ENCODE results near the gene EPHA1.

EPHA1 gene

DNA sequence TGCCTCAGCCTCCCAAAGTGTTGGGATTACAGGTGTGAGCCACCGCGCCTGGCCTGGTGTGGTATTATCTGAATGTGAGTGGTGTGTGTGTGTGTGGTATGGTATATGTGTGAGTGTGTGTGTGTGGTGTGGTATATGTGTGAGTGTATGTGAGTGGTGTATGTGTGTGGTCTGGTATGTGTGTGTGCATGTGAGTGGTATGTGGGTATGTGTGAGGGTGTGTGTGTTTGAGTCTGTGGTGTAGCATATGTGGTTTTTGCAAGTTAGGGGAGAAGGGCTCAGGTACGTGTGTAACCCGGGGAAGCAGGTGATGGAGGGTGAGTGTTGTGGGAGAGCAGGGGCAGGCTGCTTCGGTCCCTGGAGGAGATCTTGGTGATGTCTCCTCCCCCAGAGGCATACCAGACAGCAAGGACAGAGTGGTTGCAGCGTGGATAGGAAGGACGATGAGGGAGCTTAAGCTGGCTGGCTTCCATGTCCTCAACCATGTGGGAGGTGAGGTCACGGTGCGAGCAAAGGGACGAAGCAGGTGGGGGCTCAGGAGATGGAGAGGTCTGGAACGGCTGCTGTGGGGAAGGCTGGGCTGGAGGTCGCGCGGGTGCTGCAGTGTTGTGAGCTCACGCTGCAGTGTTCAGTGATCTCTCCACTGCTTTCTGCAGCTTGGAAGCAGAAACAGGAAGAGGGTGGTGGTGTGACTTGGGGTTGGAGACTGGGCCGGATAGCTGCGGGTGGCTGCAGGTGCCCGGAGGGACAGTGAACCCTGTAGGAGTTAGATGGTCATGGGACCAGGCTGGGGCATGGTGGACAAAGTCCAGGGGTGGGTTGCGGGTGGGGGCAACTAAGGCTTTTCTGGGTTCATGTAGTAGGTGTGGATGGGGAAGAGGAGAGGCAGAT, 22.5 kb downstream of the EPHA1 start:
- no peak overlapping the region for H3K27ac ChIP-seq
- no peak for TF ChIP-seq ZFX (IDR thresholded peaks at IDR 0.05; ENCODE audit: borderline replicate concordance)
- TF ChIP-seq, protein P1, sequence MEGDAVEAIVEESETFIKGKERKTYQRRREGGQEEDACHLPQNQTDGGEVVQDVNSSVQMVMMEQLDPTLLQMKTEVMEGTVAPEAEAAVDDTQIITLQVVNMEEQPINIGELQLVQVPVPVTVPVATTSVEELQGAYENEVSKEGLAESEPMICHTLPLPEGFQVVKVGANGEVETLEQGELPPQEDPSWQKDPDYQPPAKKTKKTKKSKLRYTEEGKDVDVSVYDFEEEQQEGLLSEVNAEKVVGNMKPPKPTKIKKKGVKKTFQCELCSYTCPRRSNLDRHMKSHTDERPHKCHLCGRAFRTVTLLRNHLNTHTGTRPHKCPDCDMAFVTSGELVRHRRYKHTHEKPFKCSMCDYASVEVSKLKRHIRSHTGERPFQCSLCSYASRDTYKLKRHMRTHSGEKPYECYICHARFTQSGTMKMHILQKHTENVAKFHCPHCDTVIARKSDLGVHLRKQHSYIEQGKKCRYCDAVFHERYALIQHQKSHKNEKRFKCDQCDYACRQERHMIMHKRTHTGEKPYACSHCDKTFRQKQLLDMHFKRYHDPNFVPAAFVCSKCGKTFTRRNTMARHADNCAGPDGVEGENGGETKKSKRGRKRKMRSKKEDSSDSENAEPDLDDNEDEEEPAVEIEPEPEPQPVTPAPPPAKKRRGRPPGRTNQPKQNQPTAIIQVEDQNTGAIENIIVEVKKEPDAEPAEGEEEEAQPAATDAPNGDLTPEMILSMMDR (IDR thresholded peaks at IDR 0.05) = no peak

DNA sequence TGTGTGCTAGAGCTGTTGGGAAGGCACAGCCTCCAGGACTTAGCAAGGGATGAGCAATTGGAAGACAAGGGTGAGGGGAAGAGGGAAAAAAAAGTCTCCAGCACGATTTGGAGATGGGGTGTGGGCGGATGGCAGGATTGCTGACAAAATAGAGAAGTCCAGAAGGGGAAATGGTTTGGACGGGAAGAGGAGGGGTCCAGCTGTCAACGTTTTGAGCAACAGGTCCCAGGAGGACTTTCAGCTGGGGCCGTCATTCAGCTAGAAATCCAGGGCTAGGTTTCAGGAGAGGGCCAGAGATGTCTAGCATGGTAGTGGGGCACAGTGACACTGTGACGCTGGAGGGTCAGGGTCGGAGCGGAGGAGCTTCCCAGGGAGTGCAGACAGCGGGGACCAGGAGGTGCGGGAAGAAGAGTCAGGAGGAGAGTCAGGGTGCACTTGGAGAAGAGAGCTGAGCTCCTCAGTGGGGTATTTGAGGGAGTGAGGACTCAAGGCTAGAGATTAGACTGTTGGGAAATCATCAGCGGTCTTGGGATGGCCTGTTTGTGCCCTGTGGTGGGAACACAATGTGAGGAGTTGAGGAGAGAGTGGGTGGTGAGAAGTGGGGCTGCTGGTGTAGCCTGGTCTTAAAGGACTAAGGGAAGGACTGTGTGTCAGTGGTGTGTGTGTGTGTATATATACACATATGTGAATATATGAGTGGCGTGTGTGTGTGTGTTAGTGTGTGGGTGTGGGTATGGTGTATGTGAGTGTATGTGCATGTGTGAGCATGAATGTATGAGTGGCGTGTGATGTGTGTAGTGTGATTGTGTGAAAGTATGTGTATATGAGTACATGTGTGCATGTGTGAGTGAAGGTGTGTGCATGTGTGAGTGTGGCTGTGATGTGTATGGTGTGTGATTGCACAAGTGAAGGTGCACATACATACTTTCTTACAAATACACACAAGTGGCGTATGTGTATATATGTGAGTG, 23.7 kb downstream of the EPHA1 start:
- TF ChIP-seq ZFX (IDR thresholded peaks at IDR 0.05; ENCODE audit: borderline replicate concordance) = no peak
- TF ChIP-seq, protein P1 (IDR thresholded peaks at IDR 0.05) = no peak
- H3K27ac ChIP-seq = no peak overlapping the region

DNA sequence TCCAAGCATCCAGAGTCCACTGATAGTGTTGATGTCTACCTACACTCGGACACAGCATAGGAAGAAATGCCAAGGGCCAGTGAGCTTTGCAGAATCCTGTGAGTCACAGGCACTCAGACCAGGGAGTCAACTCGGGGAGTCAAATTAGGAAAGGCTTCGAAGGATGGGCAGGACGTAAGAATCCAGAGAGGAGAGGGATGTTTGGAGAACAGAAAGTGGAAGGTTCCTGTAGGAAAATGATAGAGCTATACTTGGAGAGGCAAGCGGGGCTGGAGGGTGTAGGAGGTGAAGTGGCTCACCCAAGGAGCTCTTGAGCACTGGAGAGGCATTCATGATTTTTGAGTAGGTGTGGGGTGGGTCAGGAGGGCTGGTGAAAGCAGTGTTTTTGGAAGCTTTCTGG, 24.5 kb downstream of the EPHA1 start:
- no peak for TF ChIP-seq ZFX (IDR thresholded peaks at IDR 0.05; ENCODE audit: borderline replicate concordance)
- TF ChIP-seq, protein P1 (IDR thresholded peaks at IDR 0.05) = no peak
- no peak overlapping the region for H3K27ac ChIP-seq

DNA sequence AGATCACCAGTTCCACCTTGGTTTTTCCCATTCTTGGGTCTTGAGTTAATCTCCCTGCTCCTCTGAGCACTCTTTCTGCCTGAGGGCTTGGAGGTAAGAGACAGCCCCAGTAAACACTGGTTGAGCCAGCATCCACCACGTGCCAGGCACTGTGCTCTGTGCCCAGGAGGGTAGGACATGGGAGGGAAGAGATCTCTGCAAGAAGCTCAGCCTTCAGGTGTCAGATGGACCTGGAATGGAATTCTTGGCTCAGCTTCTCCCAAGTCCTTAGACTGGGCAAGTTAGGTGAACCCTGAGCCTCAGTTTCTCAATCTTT, 25.1 kb downstream of the EPHA1 start:
- TF ChIP-seq ZFX (IDR thresholded peaks at IDR 0.05; ENCODE audit: borderline replicate concordance) = no peak
- TF ChIP-seq, protein P1 (IDR thresholded peaks at IDR 0.05) = no peak
- H3K27ac ChIP-seq = no peak overlapping the region

DNA sequence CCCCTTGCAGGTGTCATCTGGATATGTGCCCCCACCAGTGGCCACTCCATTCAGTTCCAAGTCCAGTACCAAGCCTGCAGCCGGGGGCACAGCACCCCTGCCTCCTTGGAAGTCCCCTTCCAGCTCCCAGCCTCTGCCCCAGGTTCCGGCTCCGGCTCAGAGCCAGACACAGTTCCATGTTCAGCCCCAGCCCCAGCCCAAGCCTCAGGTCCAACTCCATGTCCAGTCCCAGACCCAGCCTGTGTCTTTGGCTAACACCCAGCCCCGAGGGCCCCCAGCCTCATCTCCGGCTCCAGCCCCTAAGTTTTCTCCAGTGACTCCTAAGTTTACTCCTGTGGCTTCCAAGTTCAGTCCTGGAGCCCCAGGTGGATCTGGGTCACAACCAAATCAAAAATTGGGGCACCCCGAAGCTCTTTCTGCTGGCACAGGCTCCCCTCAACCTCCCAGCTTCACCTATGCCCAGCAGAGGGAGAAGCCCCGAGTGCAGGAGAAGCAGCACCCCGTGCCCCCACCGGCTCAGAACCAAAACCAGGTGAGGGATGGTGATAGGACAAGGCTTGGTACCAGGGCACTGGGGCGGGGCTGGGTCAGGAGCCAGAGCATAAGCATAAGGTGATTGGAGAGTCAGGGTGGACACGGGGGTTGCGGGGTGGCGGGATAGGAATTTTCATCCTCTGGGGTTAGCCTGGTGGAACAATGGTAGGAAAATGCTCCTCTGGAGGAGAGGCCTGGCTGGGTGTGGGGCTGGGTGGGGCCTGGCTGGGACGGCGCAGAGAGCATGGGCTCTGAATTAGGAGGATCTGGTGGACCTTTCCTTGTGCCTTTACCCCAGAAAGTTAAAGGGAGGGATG, 25.6 kb downstream of the EPHA1 start:
- no peak overlapping the region for H3K27ac ChIP-seq
- TF ChIP-seq ZFX (IDR thresholded peaks at IDR 0.05; ENCODE audit: borderline replicate concordance) = no peak

DNA sequence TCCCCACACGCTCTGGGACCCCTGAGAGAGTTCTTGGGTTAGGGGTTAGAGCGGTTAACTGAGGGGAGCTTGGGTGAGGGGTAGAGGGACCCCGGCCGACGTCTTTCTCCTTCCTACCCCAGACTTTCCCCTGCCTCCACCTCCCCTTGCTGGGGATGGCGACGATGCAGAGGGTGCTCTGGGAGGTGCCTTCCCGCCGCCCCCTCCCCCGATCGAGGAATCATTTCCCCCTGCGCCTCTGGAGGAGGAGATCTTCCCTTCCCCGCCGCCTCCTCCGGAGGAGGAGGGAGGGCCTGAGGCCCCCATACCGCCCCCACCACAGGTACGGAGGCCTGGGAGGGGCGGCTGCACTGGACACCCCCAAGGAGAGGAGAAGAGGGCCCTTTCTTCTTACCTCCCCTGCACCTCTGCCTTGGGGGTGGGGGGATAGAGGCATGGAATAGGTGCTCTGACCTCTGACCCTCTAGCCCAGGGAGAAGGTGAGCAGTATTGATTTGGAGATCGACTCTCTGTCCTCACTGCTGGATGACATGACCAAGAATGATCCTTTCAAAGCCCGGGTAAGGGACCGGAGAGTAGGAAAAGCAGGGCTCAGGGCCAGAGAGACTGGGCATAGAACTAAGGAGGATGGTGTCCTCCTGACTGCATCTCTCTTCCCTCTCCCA, 26.4 kb downstream of the EPHA1 start:
- TF ChIP-seq, protein P1 (IDR thresholded peaks at IDR 0.05) = no peak
- TF ChIP-seq ZFX (IDR thresholded peaks at IDR 0.05; ENCODE audit: borderline replicate concordance) = no peak
- no peak overlapping the region for H3K27ac ChIP-seq
